ENCODE data around the gene TSPAN9. TPM values are rescaled to one million over a fixed set of nuclear protein-coding genes. Genes with fewer than 3 reads are reported as not detected.
A peak's percentile ranks its signal among the peaks of the same experiment; 100 is the strongest.

Gene TSPAN9
- 35.5 and 41.9 TPM in 2 replicates for total RNA-seq (2021)
- percentile 63 among the genes with signal in this experiment for Bru-seq, nascent RNA
- BruChase-seq, experiment 1, labeled RNA remaining after a 2-hour chase, result percentile 68 among the genes with signal in this experiment
- percentile 75 among the genes with signal in this experiment for BruChase-seq, experiment 2, labeled RNA remaining after a 6-hour chase
- long read RNA-seq, full-length matches to known transcripts, result 27 of 46 reads
- long read RNA-seq, partial matches to known transcripts, result 5 of 46 reads
- long read RNA-seq, other reads (novel, unspliced or antisense), result 14 of 46 reads

GRCh38 chr12:3076730-3077571 is at the start of gene TSPAN9:
TSPAN9 (plus strand) TSS chr12:3077379; CDS start chr12:3201194, 123,815 bp downstream.
- Histone ChIP-seq H3K4me1 (ENCODE audit: insufficient read depth, low read length, poor library complexity, severe bottlenecking) (peaks cover 18% of the 10 kb centered on the region), H3K27me3 (replicated peaks; ENCODE audit: insufficient read depth, low read depth, low read length, poor library complexity) (no peaks in the 10 kb centered on the region), H3K9me3 (ENCODE audit: low read depth, low read length, poor library complexity, severe bottlenecking) (no peaks in the 10 kb centered on the region), H3K36me3 (ENCODE audit: insufficient read depth, low read length, poor library complexity, severe bottlenecking) (no peaks in the 10 kb centered on the region), H3K27ac (ENCODE audit: low read depth, low read length, poor library complexity, severe bottlenecking) (peak within 1 kb of the TSS; percentile 78), H3K4me3 (ENCODE audit: low read depth, low read length, poor library complexity, severe bottlenecking) (peak within 1 kb of the TSS; percentile 69)
- TF ChIP-seq CTCF (conservative IDR thresholded peaks at IDR 0.05; ENCODE audit: low read depth, low read length) (no peak), EZH2 (IDR thresholded peaks at IDR 0.05; ENCODE audit: borderline replicate concordance, low read depth, low read length, poor library complexity, severe bottlenecking) (no peak)
- ChIA-PET CTCF (no interaction called here), POLR2A (ENCODE audit: low non-redundant PET) (no interaction called here)
- intact Hi-C loops (cut with micrococcal nuclease; ENCODE audit: unreplicated experiment), result loop anchor here (2.0 kb wide), 1 partner anchor 124 kb away; no protein-coding TSS in a partner anchor
- DNase-seq (ENCODE audit: low spot score), result peak; percentile 73
- no TSS peak for BruUV-seq (replicated peaks)

- no TSS peak for BruUV-seq (replicated peaks)
- DNase-seq (ENCODE audit: low spot score), result no peak
- CTCF ChIA-PET, result no interaction called here
- POLR2A ChIA-PET (ENCODE audit: low non-redundant PET), result no interaction called here
- intact Hi-C loops (cut with micrococcal nuclease; ENCODE audit: unreplicated experiment), result no loop called here
- H3K27me3 ChIP-seq (replicated peaks; ENCODE audit: insufficient read depth, low read depth, low read length, poor library complexity), result no peaks in the 10 kb centered on the region
- H3K4me3 ChIP-seq (ENCODE audit: low read depth, low read length, poor library complexity, severe bottlenecking), result no peak overlapping the region
- H3K36me3 ChIP-seq (ENCODE audit: insufficient read depth, low read length, poor library complexity, severe bottlenecking), result no peaks in the 10 kb centered on the region
- H3K4me1 ChIP-seq (ENCODE audit: insufficient read depth, low read length, poor library complexity, severe bottlenecking), result no peaks in the 10 kb centered on the region
- TF ChIP-seq EZH2 (IDR thresholded peaks at IDR 0.05; ENCODE audit: borderline replicate concordance, low read depth, low read length, poor library complexity, severe bottlenecking), result no peak
- TF ChIP-seq CTCF (conservative IDR thresholded peaks at IDR 0.05; ENCODE audit: low read depth, low read length), result no peak
- H3K27ac ChIP-seq (ENCODE audit: low read depth, low read length, poor library complexity, severe bottlenecking), result no peak overlapping the region
- H3K9me3 ChIP-seq (ENCODE audit: low read depth, low read length, poor library complexity, severe bottlenecking), result no peaks in the 10 kb centered on the region
Observed at GRCh38 chr12:3028108-3028507, 49.1 kb upstream of the TSPAN9 start.

- Histone ChIP-seq H3K36me3 (ENCODE audit: insufficient read depth, low read length, poor library complexity, severe bottlenecking) (no peaks in the 10 kb centered on the region), H3K27me3 (replicated peaks; ENCODE audit: insufficient read depth, low read depth, low read length, poor library complexity) (no peaks in the 10 kb centered on the region), H3K4me3 (ENCODE audit: low read depth, low read length, poor library complexity, severe bottlenecking) (no peak overlapping the region), H3K4me1 (ENCODE audit: insufficient read depth, low read length, poor library complexity, severe bottlenecking) (no peaks in the 10 kb centered on the region), H3K9me3 (ENCODE audit: low read depth, low read length, poor library complexity, severe bottlenecking) (no peaks in the 10 kb centered on the region), H3K27ac (ENCODE audit: low read depth, low read length, poor library complexity, severe bottlenecking) (no peak overlapping the region)
- POLR2A ChIA-PET (ENCODE audit: low non-redundant PET), result no interaction called here
- no TSS peak for BruUV-seq (replicated peaks)
- DNase-seq (ENCODE audit: low spot score), result no peak
- TF ChIP-seq CTCF (conservative IDR thresholded peaks at IDR 0.05; ENCODE audit: low read depth, low read length), result no peak
- TF ChIP-seq EZH2 (IDR thresholded peaks at IDR 0.05; ENCODE audit: borderline replicate concordance, low read depth, low read length, poor library complexity, severe bottlenecking), result no peak
- intact Hi-C loops (cut with micrococcal nuclease; ENCODE audit: unreplicated experiment), result loop anchor here (5.0 kb wide), 1 partner anchor 144 kb away; no protein-coding TSS in a partner anchor
- CTCF ChIA-PET, result no interaction called here
Observed at GRCh38 chr12:3030821-3031429, 46.3 kb upstream of the TSPAN9 start.
